ENCODE measurements around the gene NEDD4L. TPM values are rescaled to one million over a fixed set of nuclear protein-coding genes. Genes with fewer than 3 reads are reported as not detected.

Gene NEDD4L
- total and polyA plus RNA-seq, 9 donors = 24.8 to 43.1 (median 34.0) TPM

GRCh38 chr18:58175122-58175785 lies 131.2 kb downstream of the NEDD4L start:
- Histone ChIP-seq H3K27ac (ENCODE audit: low read length) (no peak overlapping the region), H3K27me3 (ENCODE audit: control insufficient read depth, insufficient read depth, low read length) (no peaks in the 10 kb centered on the region), H3K4me3 (ENCODE audit: low read length) (no peak overlapping the region), H3K36me3 (ENCODE audit: control insufficient read depth, insufficient read depth, low read length) (no peaks in the 10 kb centered on the region), H3K9me3 (replicated peaks; ENCODE audit: control insufficient read depth, low read depth, low read length) (no peaks in the 10 kb centered on the region), H3K4me1 (ENCODE audit: control insufficient read depth, insufficient read depth, low read length) (peaks cover 9% of the 10 kb centered on the region)
- DNase-seq = no peak
- 58% methylated on average over 9 of the region's 10 CpGs for WGBS (ENCODE audit: insufficient coverage)

- DNase-seq = no peak
- H3K36me3 ChIP-seq (ENCODE audit: control insufficient read depth, insufficient read depth, low read length) = no peaks in the 10 kb centered on the region
- H3K4me3 ChIP-seq (ENCODE audit: low read length) = no peak overlapping the region
- H3K9me3 ChIP-seq (replicated peaks; ENCODE audit: control insufficient read depth, low read depth, low read length) = no peaks in the 10 kb centered on the region
- H3K27me3 ChIP-seq (ENCODE audit: control insufficient read depth, insufficient read depth, low read length) = no peaks in the 10 kb centered on the region
- H3K27ac ChIP-seq (ENCODE audit: low read length) = no peak overlapping the region
- WGBS (ENCODE audit: insufficient coverage) = no CpG with 5 or more reads among the region's 5 CpGs
- peaks cover 9% of the 10 kb centered on the region for H3K4me1 ChIP-seq (ENCODE audit: control insufficient read depth, insufficient read depth, low read length)
Measured at GRCh38 chr18:58175786-58176176, 131.8 kb downstream of the NEDD4L start.

- WGBS (ENCODE audit: insufficient coverage) = no CpG with 5 or more reads among the region's 12 CpGs
- DNase-seq = peak; percentile 81
- Histone ChIP-seq H3K27me3 (ENCODE audit: control insufficient read depth, insufficient read depth, low read length) (no peaks in the 10 kb centered on the region), H3K4me1 (ENCODE audit: control insufficient read depth, insufficient read depth, low read length) (peaks cover 9% of the 10 kb centered on the region), H3K27ac (ENCODE audit: low read length) (no peak overlapping the region), H3K9me3 (replicated peaks; ENCODE audit: control insufficient read depth, low read depth, low read length) (no peaks in the 10 kb centered on the region), H3K36me3 (ENCODE audit: control insufficient read depth, insufficient read depth, low read length) (no peaks in the 10 kb centered on the region), H3K4me3 (ENCODE audit: low read length) (no peak overlapping the region)
Measured at GRCh38 chr18:58177004-58177717, 133.1 kb downstream of the NEDD4L start.

- Histone ChIP-seq H3K4me3 (ENCODE audit: low read length) (no peak overlapping the region), H3K36me3 (ENCODE audit: control insufficient read depth, insufficient read depth, low read length) (no peaks in the 10 kb centered on the region), H3K27ac (ENCODE audit: low read length) (no peak overlapping the region), H3K9me3 (replicated peaks; ENCODE audit: control insufficient read depth, low read depth, low read length) (no peaks in the 10 kb centered on the region), H3K4me1 (ENCODE audit: control insufficient read depth, insufficient read depth, low read length) (peaks cover 9% of the 10 kb centered on the region), H3K27me3 (ENCODE audit: control insufficient read depth, insufficient read depth, low read length) (no peaks in the 10 kb centered on the region)
- WGBS (ENCODE audit: insufficient coverage) = no CpG with 5 or more reads among the region's 4 CpGs
- no peak for DNase-seq
Measured at GRCh38 chr18:58177896-58178470, 134.0 kb downstream of the NEDD4L start.

GRCh38 chr18:58178511-58178910 lies 134.5 kb downstream of the NEDD4L start:
- Histone ChIP-seq H3K27me3 (ENCODE audit: control insufficient read depth, insufficient read depth, low read length) (no peaks in the 10 kb centered on the region), H3K4me3 (ENCODE audit: low read length) (no peak overlapping the region), H3K27ac (ENCODE audit: low read length) (no peak overlapping the region), H3K4me1 (ENCODE audit: control insufficient read depth, insufficient read depth, low read length) (peaks cover 9% of the 10 kb centered on the region), H3K36me3 (ENCODE audit: control insufficient read depth, insufficient read depth, low read length) (no peaks in the 10 kb centered on the region), H3K9me3 (replicated peaks; ENCODE audit: control insufficient read depth, low read depth, low read length) (no peaks in the 10 kb centered on the region)
- WGBS (ENCODE audit: insufficient coverage) = 0% methylated on average over 1 of the region's 8 CpGs
- no peak for DNase-seq

GRCh38 chr18:58180172-58180571 lies 136.1 kb downstream of the NEDD4L start:
- Histone ChIP-seq H3K36me3 (ENCODE audit: control insufficient read depth, insufficient read depth, low read length) (no peaks in the 10 kb centered on the region), H3K9me3 (replicated peaks; ENCODE audit: control insufficient read depth, low read depth, low read length) (no peaks in the 10 kb centered on the region), H3K4me3 (ENCODE audit: low read length) (no peak overlapping the region), H3K4me1 (ENCODE audit: control insufficient read depth, insufficient read depth, low read length) (peaks cover 7% of the 10 kb centered on the region), H3K27ac (ENCODE audit: low read length) (no peak overlapping the region), H3K27me3 (ENCODE audit: control insufficient read depth, insufficient read depth, low read length) (no peaks in the 10 kb centered on the region)
- DNase-seq = no peak
- 90% methylated on average over 16 of the region's 16 CpGs for WGBS (ENCODE audit: insufficient coverage)

- no CpG with 5 or more reads among the region's 5 CpGs for WGBS (ENCODE audit: insufficient coverage)
- H3K9me3 ChIP-seq (replicated peaks; ENCODE audit: control insufficient read depth, low read depth, low read length) = no peaks in the 10 kb centered on the region
Measured at GRCh38 chr18:58180738-58181353, 136.8 kb downstream of the NEDD4L start.

GRCh38 chr18:58181988-58182387 lies 138.0 kb downstream of the NEDD4L start:
- WGBS (ENCODE audit: insufficient coverage) = no CpG with 5 or more reads among the region's 2 CpGs
- Histone ChIP-seq H3K27ac (ENCODE audit: low read length) (no peak overlapping the region), H3K27me3 (ENCODE audit: control insufficient read depth, insufficient read depth, low read length) (no peaks in the 10 kb centered on the region), H3K9me3 (replicated peaks; ENCODE audit: control insufficient read depth, low read depth, low read length) (no peaks in the 10 kb centered on the region), H3K36me3 (ENCODE audit: control insufficient read depth, insufficient read depth, low read length) (no peaks in the 10 kb centered on the region), H3K4me3 (ENCODE audit: low read length) (no peak overlapping the region), H3K4me1 (ENCODE audit: control insufficient read depth, insufficient read depth, low read length) (peaks cover 8% of the 10 kb centered on the region)
- DNase-seq = no peak

More at GRCh38 chr18:58180738-58181353, 136.8 kb downstream of the NEDD4L start:
- H3K27ac ChIP-seq (ENCODE audit: low read length) = no peak overlapping the region
- H3K4me3 ChIP-seq (ENCODE audit: low read length) = no peak overlapping the region
- no peaks in the 10 kb centered on the region for H3K36me3 ChIP-seq (ENCODE audit: control insufficient read depth, insufficient read depth, low read length)
- H3K27me3 ChIP-seq (ENCODE audit: control insufficient read depth, insufficient read depth, low read length) = no peaks in the 10 kb centered on the region
- peaks cover 7% of the 10 kb centered on the region for H3K4me1 ChIP-seq (ENCODE audit: control insufficient read depth, insufficient read depth, low read length)
- DNase-seq = peak; percentile 42

- H3K27ac ChIP-seq (ENCODE audit: low read length) = no peak overlapping the region
- H3K4me1 ChIP-seq (ENCODE audit: control insufficient read depth, insufficient read depth, low read length) = peaks cover 3% of the 10 kb centered on the region
- no peaks in the 10 kb centered on the region for H3K36me3 ChIP-seq (ENCODE audit: control insufficient read depth, insufficient read depth, low read length)
- no peak for DNase-seq
- WGBS (ENCODE audit: insufficient coverage) = 83% methylated on average over 4 of the region's 4 CpGs
- no peak overlapping the region for H3K4me3 ChIP-seq (ENCODE audit: low read length)
- H3K9me3 ChIP-seq (replicated peaks; ENCODE audit: control insufficient read depth, low read depth, low read length) = no peaks in the 10 kb centered on the region
- H3K27me3 ChIP-seq (ENCODE audit: control insufficient read depth, insufficient read depth, low read length) = no peaks in the 10 kb centered on the region
Measured at GRCh38 chr18:58183226-58183625, 139.2 kb downstream of the NEDD4L start.
